ENCODE results near the gene KSR2.

Gene KSR2

GRCh38 chr12:117437516-117438255 lies 531.1 kb downstream of the KSR2 start:
- no peak for DNase-seq

GRCh38 chr12:117433878-117434277 lies 534.9 kb downstream of the KSR2 start:
- DNase-seq: no peak

GRCh38 chr12:117430246-117430645 lies 538.5 kb downstream of the KSR2 start:
- no peak for DNase-seq

- DNase-seq: no peak
Measured at GRCh38 chr12:117427211-117427610, 541.6 kb downstream of the KSR2 start.

- no peak for DNase-seq
Measured at GRCh38 chr12:117421987-117422386, 546.8 kb downstream of the KSR2 start.

GRCh38 chr12:117421068-117421752 lies 547.6 kb downstream of the KSR2 start:
- no peak for DNase-seq

GRCh38 chr12:117417004-117417403 lies 551.8 kb downstream of the KSR2 start:
- DNase-seq: no peak

GRCh38 chr12:117412465-117413188 lies 556.2 kb downstream of the KSR2 start:
- no peak for DNase-seq

- no peak for DNase-seq
Measured at GRCh38 chr12:117409286-117409685, 559.5 kb downstream of the KSR2 start.

GRCh38 chr12:117408161-117408791 lies 560.5 kb downstream of the KSR2 start:
- DNase-seq: no peak

- no peak for DNase-seq
Measured at GRCh38 chr12:117404940-117405339, 563.9 kb downstream of the KSR2 start.

GRCh38 chr12:117404203-117404853 lies 564.5 kb downstream of the KSR2 start:
- DNase-seq: no peak

GRCh38 chr12:117403586-117404139 lies 565.1 kb downstream of the KSR2 start:
- DNase-seq: no peak
